ENCODE results near the gene ETV5.
A peak's percentile ranks its signal among the peaks of the same experiment; 100 is the strongest.

The ETV5 gene

GRCh38 chr3:186121968-186122367, 13.1 kb upstream of the ETV5 start:
- no peak for DNase-seq

GRCh38 chr3:186121278-186121677, 12.4 kb upstream of the ETV5 start:
- no peak for DNase-seq

- no peak for DNase-seq
These were observed 10.6 kb upstream of the ETV5 start for GRCh38 chr3:186119499-186119898.

GRCh38 chr3:186118692-186119091, 9.8 kb upstream of the ETV5 start:
- DNase-seq = no peak

- no peak for DNase-seq
These were observed 8.7 kb upstream of the ETV5 start for GRCh38 chr3:186117521-186118134.

- DNase-seq = no peak
These were observed 6.5 kb upstream of the ETV5 start for GRCh38 chr3:186115239-186115996.

- DNase-seq = peak; percentile 21
These were observed 2.4 kb upstream of the ETV5 start for GRCh38 chr3:186110975-186111974.

- no peak for DNase-seq
These were observed 1.3 kb upstream of the ETV5 start for GRCh38 chr3:186109897-186110803.

GRCh38 chr3:186108106-186108940, 566 bp downstream of the ETV5 start:
- DNase-seq = peak; percentile 11

- DNase-seq = peak; percentile 41
These were observed 1.4 kb downstream of the ETV5 start for GRCh38 chr3:186107215-186108105.

- no peak for DNase-seq
These were observed 3.3 kb downstream of the ETV5 start for GRCh38 chr3:186105543-186105942.

- no peak for DNase-seq
These were observed 6.2 kb downstream of the ETV5 start for GRCh38 chr3:186102687-186103086.

GRCh38 chr3:186100398-186100797, 8.5 kb downstream of the ETV5 start:
- DNase-seq = no peak

- no peak for DNase-seq
These were observed 9.7 kb downstream of the ETV5 start for GRCh38 chr3:186099178-186099577.

- DNase-seq = no peak
These were observed 10.1 kb downstream of the ETV5 start for GRCh38 chr3:186098740-186099139.

GRCh38 chr3:186097663-186098451, 11.0 kb downstream of the ETV5 start:
- DNase-seq = no peak

GRCh38 chr3:186097317-186097662, 11.6 kb downstream of the ETV5 start:
- DNase-seq = no peak

GRCh38 chr3:186096290-186096689, 12.6 kb downstream of the ETV5 start:
- no peak for DNase-seq

GRCh38 chr3:186095561-186096081, 13.3 kb downstream of the ETV5 start:
- DNase-seq = no peak

Data from stimulated activated CD4-positive, alpha-beta T cell treated with anti-CD3 and anti-CD28 coated beads, Interleukin-4, amount 100 ng/mL, for 24 hours (primary cell).